Lung (tissue), 12 donors: ENCODE data around the gene MIPOL1. TPM values are rescaled to one million over a fixed set of nuclear protein-coding genes. Genes with fewer than 3 reads are reported as not detected.

Source experiments
- ATAC-seq: fragments of 200-7000 bp; cut with Tn5 transposase; one replicate; pipeline ENCODE4 v1.9.1; 2020; ENCODE audit warnings: moderate number of reproducible peaks; ENCODE audit not compliant: insufficient read depth, low FRiP score
- DNase-seq, 3 donors: peaks; one replicate each; pipeline ENCODE4 v3.0.0-alpha.2; 2013 to 2017
- H3K27ac ChIP-seq, 2 donors: one replicate each; pipeline ENCODE4 v1.5.1; 2013; ENCODE audit warnings: mild to moderate bottlenecking in 2 of 2, moderate library complexity in 2 of 2, control low read depth in 1 of 2, inconsistent platforms in 1 of 2, low read depth in 1 of 2, low read length in 1 of 2
- H3K27me3 ChIP-seq, 3 donors: one replicate each; pipeline ENCODE4 v1.5.1; 2013; ENCODE audit warnings: low read length in 2 of 3; ENCODE audit not compliant: control insufficient read depth in 3 of 3, insufficient read depth in 3 of 3
- H3K36me3 ChIP-seq, 4 donors: one replicate each; pipeline ENCODE4 v1.5.1; 2013; ENCODE audit warnings: low read length in 4 of 4, mild to moderate bottlenecking in 1 of 4, moderate library complexity in 1 of 4; ENCODE audit not compliant: control insufficient read depth in 4 of 4, insufficient read depth in 4 of 4
- H3K4me1 ChIP-seq, 5 donors: one replicate each; pipeline ENCODE4 v1.5.1; 2013; ENCODE audit warnings: low read length in 5 of 5, mild to moderate bottlenecking in 2 of 5, moderate library complexity in 1 of 5; ENCODE audit not compliant: control insufficient read depth in 5 of 5, insufficient read depth in 5 of 5
- H3K4me3 ChIP-seq: one replicate; pipeline ENCODE4 v1.5.1; 2013; ENCODE audit warnings: mild to moderate bottlenecking, control low read depth, moderate library complexity
- H3K9ac ChIP-seq, 2 donors: one replicate each; pipeline ENCODE4 v1.5.1; 2013; ENCODE audit warnings: low read length in 2 of 2, control low read depth in 1 of 2; ENCODE audit not compliant: insufficient read depth in 1 of 2
- H3K9me3 ChIP-seq, 4 donors: one replicate each; pipeline ENCODE4 v1.5.1; 2013; ENCODE audit warnings: low read length in 3 of 4, mild to moderate bottlenecking in 1 of 4, moderate library complexity in 1 of 4; ENCODE audit not compliant: control insufficient read depth in 4 of 4, insufficient read depth in 3 of 4
- WGBS, 2 donors: extraction: QIAGEN DNeasy Blood & Tissue Kit; methylation state at CpG; one replicate each; pipeline ENCODE4 v1.1.7; 2013; 5-methylcytosine and 5-hydroxymethylcytosine counted together
- polyA plus RNA-seq, 2 donors: library from polyadenylated mRNA; stranded (reverse); fragments of 200-250 nt; gene quantifications; one replicate each; pipeline ENCODE4 v1.2.1, GENCODE V29; 2013
- total RNA-seq, 2 donors: library from RNA; depleted of rRNA in 1 of 2; stranded (reverse); fragments of >200 nt in 1 of 2; gene quantifications; one replicate each; pipeline ENCODE4 v1.2.1, GENCODE V29; 2014 to 2021
- TF ChIP-seq, protein P1 (sequence below): IDR thresholded peaks from 2 replicates; pipeline ENCODE4 v1.5.1; 2012; ENCODE audit warnings: mild to moderate bottlenecking; ENCODE audit errors: control extremely low read depth, extremely low read depth
- donor health status: control.
- donor health status: control.
- donor health status: Bipolar disorder and iron deficiency.
- donor health status: healthy.
- donor health status: DM: yes; HTN: yes; CAD: no.

MIPOL1 gene
- total and polyA plus RNA-seq, 4 donors = 2.3 to 49.9 (median 7.0) TPM

DNA sequence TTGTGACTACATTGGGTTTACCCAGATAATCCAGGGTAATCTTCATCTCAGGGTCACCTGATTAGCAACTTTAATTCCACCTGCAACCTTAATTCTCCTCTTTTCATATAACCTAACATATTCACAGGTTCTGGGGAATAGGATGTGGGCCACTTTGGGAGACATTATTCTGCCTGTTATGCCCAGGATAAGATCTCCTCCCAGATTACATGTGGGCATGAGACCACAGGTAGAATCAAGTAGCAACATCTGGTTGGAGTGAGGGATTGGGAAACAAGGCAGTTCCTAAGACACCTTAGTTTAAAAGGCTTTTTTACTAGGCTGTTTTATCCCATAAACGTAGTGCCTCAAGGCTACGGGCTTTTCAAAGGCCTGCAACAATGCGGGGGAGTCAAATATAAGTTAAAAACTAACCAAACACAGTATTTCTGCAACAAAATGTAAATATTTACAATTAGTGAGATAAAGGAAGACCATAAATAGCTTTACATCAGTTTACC lies 215.8 kb downstream of the MIPOL1 start:
- H3K9me3 ChIP-seq = no peaks in the 10 kb centered on the region
- WGBS, 2 donors = 93 to 95% methylated on average over 3 of the region's 3 CpGs
- no peaks in the 10 kb centered on the region for H3K4me1 ChIP-seq
- H3K27ac ChIP-seq = no peak overlapping the region
- no peaks in the 10 kb centered on the region for H3K36me3 ChIP-seq
- TF ChIP-seq, protein P1, sequence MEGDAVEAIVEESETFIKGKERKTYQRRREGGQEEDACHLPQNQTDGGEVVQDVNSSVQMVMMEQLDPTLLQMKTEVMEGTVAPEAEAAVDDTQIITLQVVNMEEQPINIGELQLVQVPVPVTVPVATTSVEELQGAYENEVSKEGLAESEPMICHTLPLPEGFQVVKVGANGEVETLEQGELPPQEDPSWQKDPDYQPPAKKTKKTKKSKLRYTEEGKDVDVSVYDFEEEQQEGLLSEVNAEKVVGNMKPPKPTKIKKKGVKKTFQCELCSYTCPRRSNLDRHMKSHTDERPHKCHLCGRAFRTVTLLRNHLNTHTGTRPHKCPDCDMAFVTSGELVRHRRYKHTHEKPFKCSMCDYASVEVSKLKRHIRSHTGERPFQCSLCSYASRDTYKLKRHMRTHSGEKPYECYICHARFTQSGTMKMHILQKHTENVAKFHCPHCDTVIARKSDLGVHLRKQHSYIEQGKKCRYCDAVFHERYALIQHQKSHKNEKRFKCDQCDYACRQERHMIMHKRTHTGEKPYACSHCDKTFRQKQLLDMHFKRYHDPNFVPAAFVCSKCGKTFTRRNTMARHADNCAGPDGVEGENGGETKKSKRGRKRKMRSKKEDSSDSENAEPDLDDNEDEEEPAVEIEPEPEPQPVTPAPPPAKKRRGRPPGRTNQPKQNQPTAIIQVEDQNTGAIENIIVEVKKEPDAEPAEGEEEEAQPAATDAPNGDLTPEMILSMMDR = no peak
- H3K4me3 ChIP-seq = no peak overlapping the region
- no peak overlapping the region for H3K9ac ChIP-seq
- no peak for ATAC-seq
- DNase-seq = no peak
- no peaks in the 10 kb centered on the region for H3K27me3 ChIP-seq

DNA sequence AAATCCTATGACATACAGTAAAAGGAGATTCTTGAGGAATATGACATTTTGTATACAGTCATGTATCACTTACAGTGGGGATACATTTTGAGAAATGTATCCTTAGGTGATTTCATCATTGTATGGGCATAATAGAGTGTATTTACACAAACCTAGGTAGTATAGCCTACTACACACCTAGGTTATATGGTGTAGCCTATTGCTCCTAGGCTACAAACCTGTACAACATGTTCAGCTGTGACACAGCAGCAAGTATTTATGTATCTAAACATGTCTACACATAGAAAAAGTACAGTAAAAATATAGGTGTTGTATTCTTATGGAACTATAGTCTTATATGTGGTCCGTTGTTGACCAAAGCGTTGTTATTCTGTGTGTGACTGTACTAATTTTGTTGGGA lies 218.5 kb downstream of the MIPOL1 start:
- no peak overlapping the region for H3K27ac ChIP-seq
- H3K9me3 ChIP-seq = no peaks in the 10 kb centered on the region
- TF ChIP-seq, protein P1 = no peak
- DNase-seq (no peak), ATAC-seq (no peak)
- no peak overlapping the region for H3K9ac ChIP-seq
- H3K4me1 ChIP-seq = no peaks in the 10 kb centered on the region
- WGBS, 2 donors = 94 to 96% methylated on average over 2 of the region's 2 CpGs
- H3K4me3 ChIP-seq = no peak overlapping the region
- H3K36me3 ChIP-seq = no peaks in the 10 kb centered on the region
- no peaks in the 10 kb centered on the region for H3K27me3 ChIP-seq

DNA sequence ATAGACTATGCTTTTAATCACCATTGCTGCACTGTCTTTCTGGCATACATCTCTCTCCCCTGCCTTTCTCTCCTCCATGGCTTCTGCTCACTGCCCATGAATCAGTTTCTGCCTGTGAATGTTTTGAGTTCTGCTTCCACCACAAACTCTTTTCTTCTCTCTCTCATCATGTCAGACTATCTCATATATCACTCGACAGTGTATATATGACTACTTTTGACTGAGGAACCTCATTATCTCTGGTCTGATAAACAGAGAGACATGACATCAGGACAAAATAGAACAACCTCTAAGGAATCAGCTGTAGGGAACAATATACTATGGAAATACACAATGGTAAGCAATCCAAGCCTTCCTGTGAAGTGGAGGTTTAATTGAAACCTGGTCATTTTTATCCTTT lies 219.4 kb downstream of the MIPOL1 start:
- DNase-seq (no peak), ATAC-seq (no peak)
- no peaks in the 10 kb centered on the region for H3K4me1 ChIP-seq

More for the DNA sequence above, 219.4 kb downstream of the MIPOL1 start:
- H3K9me3 ChIP-seq = no peaks in the 10 kb centered on the region
- H3K4me3 ChIP-seq = no peak overlapping the region
- WGBS, 2 donors = 91 to 94% methylated on average over 1 of the region's 1 CpG
- H3K27ac ChIP-seq = no peak overlapping the region
- H3K9ac ChIP-seq = no peak overlapping the region
- no peaks in the 10 kb centered on the region for H3K27me3 ChIP-seq
- no peaks in the 10 kb centered on the region for H3K36me3 ChIP-seq
- TF ChIP-seq, protein P1 = no peak
